IMR-90 (cell line): ENCODE measurements around the gene HELZ. TPM values are rescaled to one million over a fixed set of nuclear protein-coding genes. Genes with fewer than 3 reads are reported as not detected.

Experiments used
- ATAC-seq: fragments of 200-7000 bp; cut with Tn5 transposase; 2 replicates; pipeline ENCODE4 v1.9.1; 2020; ENCODE audit warnings: low read depth, mild to moderate bottlenecking, moderate library complexity
- BruUV-seq: library from RNA; stranded (reverse); fragments of 400-500 nt; replicated peaks from 2 replicates; lab custom pipeline; 2021; lab: Mats Ljungman, UMichigan
- CTCF ChIA-PET: fragments of 300-600 bp; formaldehyde crosslinking; extraction: SDS; loops from one replicate; lab custom pipeline; 2021; ENCODE audit warnings: antibody characterized with exemption; lab: Yijun Ruan, JAX
- POLR2A ChIA-PET: fragments of 300-600 bp; sonication (Branson Sonifier 250); formaldehyde crosslinking; loops from one replicate; lab custom pipeline; 2022; ENCODE audit warnings: antibody characterized with exemption; ENCODE audit not compliant: unreplicated experiment; lab: Charles Lee
- DNase-seq: peaks from one replicate; pipeline ENCODE4 v3.0.0; 2013
- H2AFZ ChIP-seq: replicated peaks from 2 replicates; pipeline ENCODE3; 2013; ENCODE audit warnings: low read length, mild to moderate bottlenecking; ENCODE audit not compliant: poor library complexity
- H2AK5ac ChIP-seq: 2 replicates; pipeline ENCODE4 v1.6.1; 2013; ENCODE audit warnings: low read depth, low read length, inconsistent platforms
- H2AK9ac ChIP-seq: replicated peaks from 2 replicates; pipeline ENCODE3; 2013; ENCODE audit warnings: mild to moderate bottlenecking, low read depth, low read length, moderate library complexity; ENCODE audit not compliant: poor library complexity
- H2BK120ac ChIP-seq: 2 replicates; pipeline ENCODE4 v1.6.1; 2013; ENCODE audit warnings: low read depth, low read length, inconsistent platforms
- H2BK15ac ChIP-seq: 3 replicates; pipeline ENCODE4 v1.6.1; 2013; ENCODE audit warnings: low read depth, low read length, inconsistent platforms
- H2BK20ac ChIP-seq: 2 replicates; pipeline ENCODE4 v1.6.1; 2013; ENCODE audit warnings: low read depth, mild to moderate bottlenecking, inconsistent platforms, low read length, moderate library complexity
- H2BK5ac ChIP-seq: 2 replicates; pipeline ENCODE4 v1.6.1; 2013; ENCODE audit warnings: mild to moderate bottlenecking, low read depth, low read length, inconsistent platforms; ENCODE audit not compliant: poor library complexity, severe bottlenecking
- H3K14ac ChIP-seq: replicated peaks from 2 replicates; pipeline ENCODE4 v1.6.1; 2013; ENCODE audit warnings: low read depth, low read length, inconsistent platforms
- H3K18ac ChIP-seq: 2 replicates; pipeline ENCODE4 v1.6.1; 2013; ENCODE audit warnings: low read depth, low read length, control low read depth
- H3K23ac ChIP-seq: 2 replicates; pipeline ENCODE4 v1.6.1; 2013; ENCODE audit warnings: low read depth, low read length, inconsistent platforms
- H3K27ac ChIP-seq: 2 replicates; pipeline ENCODE4 v1.5.1; 2013; ENCODE audit warnings: mild to moderate bottlenecking, control low read depth, low read length; ENCODE audit not compliant: insufficient read depth
- H3K27me3 ChIP-seq: 2 replicates; pipeline ENCODE4 v1.6.1; 2013; ENCODE audit warnings: low read length; ENCODE audit not compliant: control insufficient read depth, insufficient read depth
- H3K36me3 ChIP-seq: 2 replicates; pipeline ENCODE4 v1.6.1; 2013; ENCODE audit warnings: low read length, mixed read lengths; ENCODE audit not compliant: control insufficient read depth, insufficient read depth
- H3K4ac ChIP-seq: 2 replicates; pipeline ENCODE4 v1.6.1; 2013; ENCODE audit warnings: low read depth, low read length, inconsistent platforms
- H3K4me1 ChIP-seq: 2 replicates; pipeline ENCODE4 v1.6.1; 2013; ENCODE audit warnings: low read length, mixed read lengths; ENCODE audit not compliant: control insufficient read depth, insufficient read depth
- H3K4me2 ChIP-seq: 2 replicates; pipeline ENCODE4 v1.6.1; 2013; ENCODE audit warnings: low read depth, mild to moderate bottlenecking, control low read depth, low read length, moderate library complexity
- H3K4me3 ChIP-seq: 2 replicates; pipeline ENCODE4 v1.5.1; 2013; ENCODE audit warnings: low read depth, mild to moderate bottlenecking, control low read depth, low read length, moderate library complexity; ENCODE audit not compliant: insufficient read depth
- H3K56ac ChIP-seq: 2 replicates; pipeline ENCODE4 v1.6.1; 2013; ENCODE audit warnings: low read length, inconsistent platforms; ENCODE audit not compliant: insufficient read depth; ENCODE audit errors: extremely low read depth
- H3K79me1 ChIP-seq, 2 experiments: 2 replicates each; pipeline ENCODE4 v1.6.1; 2013; ENCODE audit warnings: low read length in 2 of 2, inconsistent platforms in 1 of 2, low read depth in 1 of 2
- H3K9ac ChIP-seq: 2 replicates; pipeline ENCODE4 v1.6.1; 2013; ENCODE audit warnings: low read depth, low read length, control low read depth
- H3K9me1 ChIP-seq: 2 replicates; pipeline ENCODE4 v1.6.1; 2013; ENCODE audit warnings: low read length, inconsistent platforms; ENCODE audit not compliant: insufficient read depth
- H3K9me3 ChIP-seq: 2 replicates; pipeline ENCODE4 v1.6.1; 2013; ENCODE audit warnings: low read length; ENCODE audit not compliant: control insufficient read depth, insufficient read depth
- H4K20me1 ChIP-seq: 2 replicates; pipeline ENCODE4 v1.6.1; 2013; ENCODE audit warnings: low read length, inconsistent platforms; ENCODE audit not compliant: insufficient read depth
- H4K5ac ChIP-seq: 2 replicates; pipeline ENCODE4 v1.6.1; 2013; ENCODE audit warnings: mild to moderate bottlenecking, low read depth, low read length, control low read depth
- H4K8ac ChIP-seq, 2 experiments: 2 replicates each; pipeline ENCODE4 v1.6.1; 2013; ENCODE audit warnings: low read depth in 2 of 2, low read length in 2 of 2, control low read depth in 1 of 2, inconsistent platforms in 1 of 2
- H4K91ac ChIP-seq: 2 replicates; pipeline ENCODE4 v1.6.1; 2013; ENCODE audit warnings: low read depth, low read length, inconsistent platforms; ENCODE audit not compliant: insufficient read depth
- BHLHE40 ChIP-seq: fragments of 150-350 bp; IDR thresholded peaks from 2 replicates; pipeline ENCODE4 v1.6.1; 2016; ENCODE audit warnings: mild to moderate bottlenecking, low read depth, low read length
- CEBPB ChIP-seq: IDR thresholded peaks from 2 replicates; pipeline ENCODE4 v1.6.1; 2012; ENCODE audit warnings: low read depth, low read length, improper control_type of control experiment
- CHD1 ChIP-seq: IDR thresholded peaks from 2 replicates; pipeline ENCODE4 v1.6.1; 2012; ENCODE audit warnings: low read depth, low read length, improper control_type of control experiment
- CTCF ChIP-seq: conservative IDR thresholded peaks from 2 replicates; pipeline ENCODE4 v1.5.1; 2012; ENCODE audit warnings: mild to moderate bottlenecking, low read depth, low read length, improper control_type of control experiment
- ELK1 ChIP-seq: fragments of 150-350 bp; IDR thresholded peaks from 2 replicates; pipeline ENCODE4 v1.6.1; 2016; ENCODE audit warnings: low read depth, mild to moderate bottlenecking, low read length, moderate library complexity, borderline replicate concordance
- FOS ChIP-seq: fragments of 150-350 bp; IDR thresholded peaks from 2 replicates; pipeline ENCODE4 v1.6.1; 2016; ENCODE audit warnings: low read depth, low read length
- MAZ ChIP-seq: IDR thresholded peaks from 2 replicates; pipeline ENCODE4 v1.6.1; 2012; ENCODE audit warnings: low read depth, mild to moderate bottlenecking, low read length, improper control_type of control experiment, moderate library complexity, borderline replicate concordance
- MXI1 ChIP-seq: IDR thresholded peaks from 2 replicates; pipeline ENCODE4 v1.6.1; 2012; ENCODE audit warnings: low read depth, mild to moderate bottlenecking, low read length, moderate library complexity, borderline replicate concordance
- NFE2L2 ChIP-seq: fragments of 150-350 bp; IDR thresholded peaks from 2 replicates; pipeline ENCODE4 v1.6.1; 2016; ENCODE audit warnings: low read depth, mild to moderate bottlenecking, low read length
- POLR2A ChIP-seq: IDR thresholded peaks from 2 replicates; pipeline ENCODE4 v1.6.1; 2012; ENCODE audit warnings: mild to moderate bottlenecking, low read depth, low read length
- RAD21 ChIP-seq: IDR thresholded peaks from 2 replicates; pipeline ENCODE4 v1.6.1; 2012; ENCODE audit warnings: low read length, improper control_type of control experiment
- RCOR1 ChIP-seq: IDR thresholded peaks from 2 replicates; pipeline ENCODE4 v1.6.1; 2012; ENCODE audit warnings: mild to moderate bottlenecking, low read length, improper control_type of control experiment; ENCODE audit not compliant: insufficient replicate concordance
- RFX5 ChIP-seq: IDR thresholded peaks from 2 replicates; pipeline ENCODE4 v1.8.0; 2012; ENCODE audit warnings: low read depth, mild to moderate bottlenecking, low read length, moderate library complexity
- SMC3 ChIP-seq: fragments of 150-350 bp; IDR thresholded peaks from 2 replicates; pipeline ENCODE4 v1.6.1; 2016; ENCODE audit warnings: low read depth, mild to moderate bottlenecking, antibody characterized with exemption, low read length, moderate library complexity
- USF2 ChIP-seq: fragments of 150-350 bp; IDR thresholded peaks from 2 replicates; pipeline ENCODE4 v1.6.1; 2017; ENCODE audit warnings: mild to moderate bottlenecking, antibody characterized with exemption, low read length, low read depth
- WGBS, 2 experiments: methylation state at CpG; one replicate each; pipeline versions ENCODE4 v1.1.5 to v1.1.7; 2013; ENCODE audit warnings: missing lambda C conversion rate in 2 of 2; ENCODE audit not compliant: insufficient read length in 1 of 2; ENCODE audit errors: extremely low coverage in 2 of 2; 5-methylcytosine and 5-hydroxymethylcytosine counted together
- dilution Hi-C: fragments of 300-500 bp; cut with HindIII; formaldehyde crosslinking; loops from one replicate; pipeline ENCODE4 v1.14.3; 2018; ENCODE audit warnings: low sequenced_read_pairs; ENCODE audit not compliant: unreplicated experiment
- in situ Hi-C: fragments of 300-500 bp; cut with MboI; formaldehyde crosslinking; loops from 3 replicates; pipeline ENCODE4 v1.14.3; 2019; ENCODE audit warnings: low sequenced_read_pairs, inconsistent platforms, mixed read lengths
- intact Hi-C: fragments of 100-400 bp; cut with micrococcal nuclease; formaldehyde crosslinking; loops from 2 replicates; pipeline ENCODE4 v1.10.0; 2022
- polyA plus RNA-seq, 3 experiments: library from polyadenylated mRNA; depleted of rRNA; stranded (reverse); fragments of >200 nt; gene quantifications; 2 replicates each; pipeline ENCODE4 v1.2.3, GENCODE V29; 2012; ENCODE audit warnings: low replicate concordance in 1 of 3
- total RNA-seq: library from RNA; depleted of rRNA; stranded (reverse); fragments of >200 nt; gene quantifications from 2 replicates; pipeline ENCODE4 v1.2.3, GENCODE V29; 2012

HELZ gene
- total and polyA plus RNA-seq, 2 of the 4 experiments (the other 2 are of a cell fraction), result 8.0 to 60.6 TPM

- H2AK5ac ChIP-seq, result no peak overlapping the region
- POLR2A ChIA-PET, result no interaction called here
Observed at GRCh38 chr17:67276075-67276474, 31.1 kb upstream of the HELZ start.

More at GRCh38 chr17:67276075-67276474, 31.1 kb upstream of the HELZ start:
- Histone ChIP-seq H2AFZ (no peak overlapping the region), H3K27me3 (peaks cover 2% of the 10 kb centered on the region; the same call in 1 of the 2 replicates), H3K9ac (no peak overlapping the region), H2BK5ac (no peak overlapping the region), H3K4me1 (no peaks in the 10 kb centered on the region), H4K5ac (no peak overlapping the region), H3K27ac (no peak overlapping the region), H3K4me2 (no peak overlapping the region), H2BK120ac (no peak overlapping the region), H2BK15ac (no peak overlapping the region), H3K4ac (no peak overlapping the region), H3K18ac (no peak overlapping the region), H3K4me3 (no peak overlapping the region), H3K36me3 (no peaks in the 10 kb centered on the region), H4K20me1 (no peaks in the 10 kb centered on the region), H2AK9ac (no peak overlapping the region), H3K79me1 (no peaks in the 10 kb centered on the region), H4K91ac (no peak overlapping the region), H3K23ac (no peak overlapping the region), H3K56ac (no peak overlapping the region), H3K9me3 (no peaks in the 10 kb centered on the region), H4K8ac (no peak overlapping the region), H2BK20ac (no peak overlapping the region), H3K14ac (no peak overlapping the region), H3K9me1 (no peaks in the 10 kb centered on the region)
- intact Hi-C loops, result no loop called here
- BruUV-seq, result no TSS peak
- in situ Hi-C loops, result no loop called here
- dilution Hi-C loops, result no loop called here
- 25% methylated on average over 2 of the region's 10 CpGs; no CpG with 5 or more reads in 1 of the 2 experiments for WGBS, 2 experiments
- CTCF ChIA-PET, result interaction anchor here (0.6 kb wide), 1 partner anchor 433 kb away, joined by 3 read pairs; no protein-coding TSS in a partner anchor
- ATAC-seq (no peak), DNase-seq (no peak)
- TF ChIP-seq SMC3 (no peak), FOS (no peak), CEBPB (no peak), RAD21 (no peak), CHD1 (no peak), POLR2A (no peak), CTCF (no peak), BHLHE40 (no peak), USF2 (no peak), RCOR1 (no peak), ELK1 (no peak), MAZ (no peak), RFX5 (no peak), MXI1 (no peak), NFE2L2 (no peak)
